ENCODE measurements around the gene OSGIN1. TPM values are rescaled to one million over a fixed set of nuclear protein-coding genes. Genes with fewer than 3 reads are reported as not detected.
A peak's percentile ranks its signal among the peaks of the same experiment; 100 is the strongest.

Gene OSGIN1
- total and polyA plus RNA-seq, 5 experiments from 2014 or later, result 0.26 to 2.2 (median 2.0) TPM; not detected in 2

DNA sequence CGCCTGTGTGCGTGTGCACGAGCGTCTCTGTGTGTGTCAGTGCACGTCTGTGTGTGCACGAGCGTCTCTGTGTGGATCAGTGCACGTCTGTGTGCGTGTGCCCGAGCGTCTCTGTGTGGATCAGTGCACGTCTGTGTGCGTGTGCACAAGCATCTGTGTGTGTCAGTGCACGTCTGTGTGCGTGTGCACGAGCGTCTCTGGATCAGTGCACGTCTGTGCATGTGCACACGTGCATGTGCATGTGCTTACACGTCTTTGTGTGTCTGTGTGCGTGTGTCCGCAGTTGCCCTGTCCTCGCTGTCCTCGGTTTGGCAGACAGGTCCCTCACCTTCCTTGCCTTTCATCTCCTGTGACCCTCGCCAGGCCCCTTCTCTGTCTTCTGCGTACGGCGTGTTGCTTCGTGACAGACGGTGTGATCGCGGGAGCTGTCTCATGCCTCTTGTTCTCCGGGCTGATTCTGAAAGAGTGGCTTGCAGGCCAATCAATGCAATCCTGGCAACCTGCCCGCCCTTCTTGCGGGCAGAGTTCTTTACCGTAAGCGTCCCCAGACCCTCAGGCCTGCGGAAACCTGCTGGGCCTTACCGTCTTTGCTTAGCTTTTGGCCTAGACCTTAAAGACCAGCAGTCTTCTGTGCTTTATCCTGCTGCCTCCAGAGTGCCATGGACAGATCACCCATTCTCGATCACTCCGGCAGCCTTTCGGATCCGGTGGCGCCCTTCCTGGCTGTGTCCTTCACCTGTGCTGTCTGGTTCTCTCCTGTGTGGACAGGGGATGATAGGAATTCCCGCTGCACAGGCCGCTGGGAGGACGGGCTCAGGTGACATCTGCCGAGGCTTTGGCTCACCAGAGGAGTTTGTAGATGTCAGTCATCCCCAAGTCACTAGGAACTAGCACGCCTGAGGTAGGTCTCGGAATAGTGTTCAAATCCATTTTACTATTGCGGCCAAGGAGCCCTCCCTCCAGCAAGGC lies 35.6 kb upstream of the OSGIN1 start:
- H3K9me3 Mint-ChIP-seq, result no peaks in the 10 kb centered on the region
- peaks cover 0 to 15% (median 3%) of the 10 kb centered on the region in 4 donors for H3K4me1 Mint-ChIP-seq
- peaks cover 7 to 65% (median 15%) of the 10 kb centered on the region in 3 donors for H3K36me3 Mint-ChIP-seq
- ATAC-seq, result no peak
- no peak overlapping the region for H3K4me3 Mint-ChIP-seq
- DNase-seq, result no peak
- no peak overlapping the region for H3K27ac Mint-ChIP-seq
- POLR2A ChIA-PET, result no interaction called here
- no peaks in the 10 kb centered on the region for H3K27me3 Mint-ChIP-seq

DNA sequence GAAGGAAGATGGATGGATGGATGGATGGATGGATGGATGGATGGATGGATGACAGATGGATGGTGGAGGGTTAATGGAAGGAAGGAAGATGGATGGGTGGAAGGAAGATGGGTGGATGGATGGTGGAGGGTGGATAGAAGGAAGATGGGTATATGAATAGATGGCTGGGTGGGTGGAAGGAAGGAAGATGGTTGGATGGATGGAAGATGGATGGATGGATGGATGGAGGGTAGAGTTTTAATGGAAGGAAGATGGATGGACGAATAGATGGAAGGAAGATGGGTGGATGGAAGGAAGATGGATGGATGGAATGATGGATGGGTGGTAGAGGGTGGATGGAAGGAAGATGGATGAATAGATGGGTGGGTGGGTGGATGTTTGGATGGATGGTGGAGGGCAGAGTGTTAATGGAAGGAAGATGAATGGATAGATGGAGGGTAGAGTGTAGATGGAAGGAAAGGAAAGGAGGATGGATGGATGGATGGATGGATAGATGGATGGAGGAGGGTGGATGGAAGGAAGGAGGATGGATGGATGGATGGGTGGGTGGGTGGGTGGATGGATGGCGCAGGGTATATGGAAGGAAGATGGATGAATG lies 32.0 kb upstream of the OSGIN1 start:
- Mint-ChIP-seq H3K4me1 (peaks cover 0 to 21% (median 4%) of the 10 kb centered on the region in 4 donors), H3K27ac (no peak overlapping the region), H3K4me3 (no peak overlapping the region), H3K9me3 (no peaks in the 10 kb centered on the region), H3K36me3 (peaks cover 5 to 45% (median 5%) of the 10 kb centered on the region in 3 donors), H3K27me3 (no peaks in the 10 kb centered on the region)
- no peak for ATAC-seq
- POLR2A ChIA-PET, result no interaction called here
- DNase-seq, result no peak

GRCh38 chr16:83923581-83924365 lies 29.3 kb upstream of the OSGIN1 start:
- Mint-ChIP-seq H3K4me3 (no peak overlapping the region), H3K9me3 (no peaks in the 10 kb centered on the region), H3K36me3 (peaks cover 0 to 25% (median 0%) of the 10 kb centered on the region in 3 donors), H3K27ac (peak overlapping the region in 2 of 10 donors; percentile 21 to 40), H3K27me3 (no peaks in the 10 kb centered on the region), H3K4me1 (peaks cover 0 to 20% (median 4%) of the 10 kb centered on the region in 4 donors)
- ATAC-seq (no peak), DNase-seq (no peak)
- POLR2A ChIA-PET, result no interaction called here

DNA sequence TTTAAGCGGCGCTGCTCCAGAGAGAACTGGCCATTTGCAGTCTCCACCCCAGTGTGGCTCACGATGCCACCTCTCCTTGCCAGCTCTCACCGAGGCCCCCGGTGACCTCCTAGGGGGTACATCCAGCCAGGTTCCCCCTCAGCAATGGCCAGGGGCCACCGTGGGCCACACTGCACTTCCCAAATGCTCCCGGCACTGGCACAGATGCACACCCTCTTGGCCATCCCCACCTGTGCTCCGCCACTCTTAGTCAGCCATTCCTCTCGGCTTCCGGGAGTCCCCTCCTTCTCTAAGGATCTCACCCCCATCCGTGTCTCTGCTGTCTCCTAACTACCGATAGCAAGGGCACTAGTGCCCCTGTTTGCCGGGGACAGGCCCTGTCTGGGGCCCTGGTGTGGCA lies 28.4 kb upstream of the OSGIN1 start:
- H3K27me3 Mint-ChIP-seq, result no peaks in the 10 kb centered on the region
- no peak overlapping the region for H3K27ac Mint-ChIP-seq
- no peaks in the 10 kb centered on the region for H3K9me3 Mint-ChIP-seq
- DNase-seq (no peak), ATAC-seq (no peak)
- H3K4me3 Mint-ChIP-seq, result no peak overlapping the region
- H3K36me3 Mint-ChIP-seq, result peaks cover 0 to 23% (median 0%) of the 10 kb centered on the region in 3 donors
- POLR2A ChIA-PET, result no interaction called here
- H3K4me1 Mint-ChIP-seq, result peaks cover 0 to 14% (median 4%) of the 10 kb centered on the region in 4 donors

GRCh38 chr16:83925095-83925905 lies 27.7 kb upstream of the OSGIN1 start:
- Mint-ChIP-seq H3K9me3 (no peaks in the 10 kb centered on the region), H3K36me3 (peaks cover 0 to 23% (median 0%) of the 10 kb centered on the region in 3 donors), H3K27ac (no peak overlapping the region), H3K4me3 (no peak overlapping the region), H3K27me3 (no peaks in the 10 kb centered on the region), H3K4me1 (peaks cover 0 to 13% (median 4%) of the 10 kb centered on the region in 4 donors)
- POLR2A ChIA-PET, result no interaction called here
- ATAC-seq, result no peak
- no peak for DNase-seq

- no peaks in the 10 kb centered on the region for H3K9me3 Mint-ChIP-seq
- H3K27me3 Mint-ChIP-seq, result no peaks in the 10 kb centered on the region
- H3K4me3 Mint-ChIP-seq, result no peak overlapping the region
- POLR2A ChIA-PET, result no interaction called here
- H3K4me1 Mint-ChIP-seq, result peaks cover 0 to 13% (median 4%) of the 10 kb centered on the region in 4 donors
- H3K36me3 Mint-ChIP-seq, result peaks cover 0 to 18% (median 0%) of the 10 kb centered on the region in 3 donors
- no peak for ATAC-seq
- H3K27ac Mint-ChIP-seq, result peak overlapping the region in 2 of 10 donors; percentile 31 to 59
- no peak for DNase-seq
Observed at GRCh38 chr16:83925957-83926725, 26.9 kb upstream of the OSGIN1 start.

DNA sequence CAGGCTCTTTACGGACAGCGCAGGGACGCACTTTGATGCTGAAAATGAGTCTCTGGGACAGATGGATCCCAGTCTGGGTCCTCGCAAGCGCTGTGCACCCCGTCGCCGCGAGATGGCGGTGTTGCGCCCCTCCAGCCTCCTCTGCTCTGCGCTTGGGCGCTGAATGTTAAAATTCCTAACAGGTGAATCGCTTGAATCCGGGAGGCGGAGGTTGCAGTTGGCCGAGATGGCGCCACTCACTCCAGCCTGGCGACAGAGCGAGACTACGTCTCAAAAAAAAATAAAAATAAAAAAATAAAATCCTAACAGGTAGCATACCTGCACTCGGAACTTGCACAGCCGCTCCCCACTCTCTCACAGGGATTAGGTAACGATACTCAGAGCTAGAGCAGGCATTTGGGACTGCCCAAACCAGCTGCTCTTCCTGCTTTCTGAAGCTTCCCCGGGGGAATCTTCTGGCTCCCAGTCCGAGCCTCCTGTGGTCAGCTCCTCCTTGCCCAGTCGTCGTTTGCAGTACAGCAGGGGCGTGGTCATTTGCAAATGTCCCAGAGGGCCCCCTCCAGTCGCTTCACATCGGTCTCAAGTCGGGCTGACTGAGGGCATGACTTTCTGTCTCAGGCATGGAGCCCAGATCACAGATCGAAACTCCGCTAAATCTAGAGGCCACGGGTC lies 26.2 kb upstream of the OSGIN1 start:
- POLR2A ChIA-PET, result no interaction called here
- peaks cover 0 to 13% (median 0%) of the 10 kb centered on the region in 3 donors for H3K36me3 Mint-ChIP-seq
- ATAC-seq, result peak; percentile 69 to 87
- H3K4me3 Mint-ChIP-seq, result no peak overlapping the region
- no peaks in the 10 kb centered on the region for H3K27me3 Mint-ChIP-seq
- peak overlapping the region in 1 of 10 donors; percentile 59 for H3K27ac Mint-ChIP-seq
- DNase-seq, result peak in 9 of 10 donors; percentile 14 to 53 (median 41)
- H3K9me3 Mint-ChIP-seq, result no peaks in the 10 kb centered on the region
- H3K4me1 Mint-ChIP-seq, result peaks cover 0 to 13% (median 4%) of the 10 kb centered on the region in 4 donors

DNA sequence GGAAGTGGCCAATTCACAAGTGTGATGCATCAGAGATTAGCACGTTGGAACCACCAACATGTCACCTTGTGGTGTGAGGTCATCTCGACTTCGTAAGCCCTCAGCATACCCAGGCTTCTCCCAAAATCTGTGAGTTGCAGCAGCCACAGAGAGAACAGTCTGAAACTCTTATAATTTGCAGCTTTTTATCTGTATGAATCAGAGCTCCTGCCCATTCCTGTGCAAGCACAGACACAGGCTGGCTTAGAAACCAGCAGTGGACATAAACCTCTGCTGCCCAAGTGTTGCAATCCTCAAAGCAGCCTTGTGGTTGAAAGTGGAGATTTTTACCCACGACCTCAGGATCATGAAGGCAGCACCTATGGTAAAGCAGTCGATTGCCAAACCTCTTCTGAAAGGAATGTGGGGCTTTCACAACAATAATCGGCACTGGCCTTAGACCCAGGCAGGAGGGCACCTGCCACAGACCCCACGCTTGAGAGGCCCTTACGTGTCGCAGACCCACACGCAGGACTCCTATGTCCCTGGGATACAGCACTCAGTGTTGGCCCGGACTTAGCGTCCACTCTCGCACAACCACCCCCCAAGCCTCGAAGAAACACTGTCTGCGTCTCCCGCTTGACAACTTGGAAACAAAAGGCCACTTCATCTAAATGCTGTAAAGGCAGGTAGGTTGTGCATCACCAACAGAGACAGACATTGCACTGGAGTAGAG lies 24.5 kb upstream of the OSGIN1 start:
- Mint-ChIP-seq H3K9me3 (no peaks in the 10 kb centered on the region), H3K4me1 (peaks cover 0 to 9% (median 4%) of the 10 kb centered on the region in 4 donors), H3K27me3 (no peaks in the 10 kb centered on the region), H3K27ac (no peak overlapping the region), H3K4me3 (no peak overlapping the region), H3K36me3 (peaks cover 0 to 2% (median 0%) of the 10 kb centered on the region in 3 donors)
- POLR2A ChIA-PET, result no interaction called here
- ATAC-seq (no peak), DNase-seq (no peak)

DNA sequence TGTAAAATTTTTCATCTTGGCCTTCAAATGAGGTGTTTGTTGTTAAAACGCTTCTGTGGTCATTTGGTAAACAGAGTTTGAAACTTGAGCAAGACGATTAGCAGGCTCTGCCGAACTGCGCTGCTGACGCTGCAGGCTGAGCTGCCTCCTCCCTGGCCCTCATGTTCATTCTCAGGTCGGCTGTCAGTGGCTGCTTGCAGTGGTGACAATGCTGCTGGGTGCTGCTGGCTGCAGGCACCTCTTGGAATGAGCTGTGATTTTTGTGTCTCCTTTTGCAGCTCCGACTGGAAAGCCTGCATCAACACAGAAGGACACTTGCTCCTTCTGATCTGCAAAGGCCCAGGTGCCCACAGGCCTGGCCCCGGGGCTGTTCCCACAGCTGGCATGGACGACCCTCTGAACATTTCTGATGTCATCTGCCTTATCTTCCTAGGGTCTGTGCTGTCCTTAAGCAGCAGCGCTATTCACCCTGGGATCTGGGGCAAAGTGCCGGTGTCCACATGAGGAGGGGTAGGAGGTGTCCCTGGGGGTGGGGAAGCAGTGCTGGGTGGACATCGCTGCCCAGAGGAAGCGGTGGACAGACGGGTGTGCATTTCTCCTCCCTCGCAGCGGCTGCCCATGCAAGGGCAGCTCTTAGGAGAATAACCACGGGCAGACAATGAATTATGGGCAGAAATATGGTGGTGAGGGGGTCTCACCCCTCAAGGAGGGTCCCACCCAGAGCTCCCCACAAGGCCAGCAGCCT lies 23.1 kb upstream of the OSGIN1 start:
- POLR2A ChIA-PET, result no interaction called here
- Mint-ChIP-seq H3K36me3 (peaks cover 0 to 2% (median 0%) of the 10 kb centered on the region in 3 donors), H3K9me3 (no peaks in the 10 kb centered on the region), H3K4me1 (peaks cover 0 to 5% (median 3%) of the 10 kb centered on the region in 4 donors), H3K27me3 (no peaks in the 10 kb centered on the region), H3K27ac (peak overlapping the region in 1 of 10 donors; percentile 36), H3K4me3 (no peak overlapping the region)
- DNase-seq (no peak), ATAC-seq (no peak)

Measured in naive thymus-derived CD8-positive, alpha-beta T cell (primary cell).